Omental fat pad (tissue), 4 donors: ENCODE data around the gene EPN1. TPM values are rescaled to one million over a fixed set of nuclear protein-coding genes. Genes with fewer than 3 reads are reported as not detected.
"Not testable (repeated sequence)": the region's sequence is repeated elsewhere in the genome, so short reads cannot be mapped to it uniquely, and the experiment has no call there.

Source experiments
- ATAC-seq: fragments of 150-250 bp; one replicate; pipeline ENCODE4 v1.9.1; 2016; ENCODE audit warnings: mild to moderate bottlenecking, moderate library complexity; ENCODE audit not compliant: low FRiP score
- DNase-seq: peaks from one replicate; pipeline ENCODE4 v3.0.0-alpha.2; 2019; ENCODE audit warnings: low spot score
- total RNA-seq, 4 donors: library from RNA; depleted of rRNA; stranded (reverse); fragments of >200 nt; gene quantifications; one replicate each; pipeline ENCODE4 v1.1.0, GENCODE V29; 2016
- TF ChIP-seq, protein P1 (sequence below), 3 donors: fragments of 450-650 bp; IDR thresholded peaks; one replicate each; pipeline ENCODE4 v1.5.1; 2016 to 2017; ENCODE audit warnings: antibody characterized with exemption in 3 of 3, mild to moderate bottlenecking in 3 of 3, moderate library complexity in 2 of 3

EPN1 gene
- total RNA-seq, 4 donors from 2014 or later: 56.4 to 82.3 (median 62.0) TPM

DNA sequence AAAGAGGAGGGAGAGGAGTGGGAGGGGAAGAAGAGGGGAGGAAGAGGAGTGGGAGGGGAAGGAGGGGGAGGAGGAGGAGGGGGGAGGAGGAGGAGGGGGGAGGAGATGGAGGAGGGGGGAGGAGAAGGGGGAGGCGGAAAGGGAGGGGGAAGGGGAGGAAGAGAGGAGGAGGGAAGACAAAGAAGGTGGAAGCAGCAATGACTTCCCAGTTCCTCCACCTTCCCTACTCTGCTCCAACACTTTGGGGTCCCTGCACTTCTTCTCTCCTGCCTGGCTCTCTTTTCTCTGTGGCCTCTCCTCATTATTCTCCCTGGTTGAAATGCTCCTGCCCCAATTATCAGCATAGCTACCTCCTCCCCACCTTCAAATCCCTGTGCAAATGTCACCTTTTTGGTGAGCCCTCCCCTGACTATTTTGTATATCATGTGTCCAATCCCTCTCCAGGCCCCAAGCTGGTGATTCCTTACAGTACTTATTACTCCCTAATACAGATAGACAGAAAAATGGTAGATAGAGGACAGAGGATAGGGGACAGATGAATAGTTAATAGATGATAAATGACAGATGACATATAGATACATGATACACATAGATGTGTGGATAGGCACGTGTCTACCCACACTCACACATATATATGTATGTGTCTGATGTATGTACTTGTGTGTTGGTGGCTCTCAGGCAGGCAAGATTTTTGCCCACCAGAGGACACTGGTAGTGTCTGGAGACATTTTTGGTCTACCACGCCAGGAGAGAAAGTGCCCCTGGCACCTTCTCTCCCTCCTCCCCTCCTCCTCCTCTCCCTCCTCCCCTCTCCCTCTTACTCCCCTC is 38.0 kb downstream of the EPN1 start:
- DNase-seq (no peak), ATAC-seq (no peak)
- TF ChIP-seq, protein P1, sequence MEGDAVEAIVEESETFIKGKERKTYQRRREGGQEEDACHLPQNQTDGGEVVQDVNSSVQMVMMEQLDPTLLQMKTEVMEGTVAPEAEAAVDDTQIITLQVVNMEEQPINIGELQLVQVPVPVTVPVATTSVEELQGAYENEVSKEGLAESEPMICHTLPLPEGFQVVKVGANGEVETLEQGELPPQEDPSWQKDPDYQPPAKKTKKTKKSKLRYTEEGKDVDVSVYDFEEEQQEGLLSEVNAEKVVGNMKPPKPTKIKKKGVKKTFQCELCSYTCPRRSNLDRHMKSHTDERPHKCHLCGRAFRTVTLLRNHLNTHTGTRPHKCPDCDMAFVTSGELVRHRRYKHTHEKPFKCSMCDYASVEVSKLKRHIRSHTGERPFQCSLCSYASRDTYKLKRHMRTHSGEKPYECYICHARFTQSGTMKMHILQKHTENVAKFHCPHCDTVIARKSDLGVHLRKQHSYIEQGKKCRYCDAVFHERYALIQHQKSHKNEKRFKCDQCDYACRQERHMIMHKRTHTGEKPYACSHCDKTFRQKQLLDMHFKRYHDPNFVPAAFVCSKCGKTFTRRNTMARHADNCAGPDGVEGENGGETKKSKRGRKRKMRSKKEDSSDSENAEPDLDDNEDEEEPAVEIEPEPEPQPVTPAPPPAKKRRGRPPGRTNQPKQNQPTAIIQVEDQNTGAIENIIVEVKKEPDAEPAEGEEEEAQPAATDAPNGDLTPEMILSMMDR (IDR thresholded peaks at IDR 0.05): no peak

DNA sequence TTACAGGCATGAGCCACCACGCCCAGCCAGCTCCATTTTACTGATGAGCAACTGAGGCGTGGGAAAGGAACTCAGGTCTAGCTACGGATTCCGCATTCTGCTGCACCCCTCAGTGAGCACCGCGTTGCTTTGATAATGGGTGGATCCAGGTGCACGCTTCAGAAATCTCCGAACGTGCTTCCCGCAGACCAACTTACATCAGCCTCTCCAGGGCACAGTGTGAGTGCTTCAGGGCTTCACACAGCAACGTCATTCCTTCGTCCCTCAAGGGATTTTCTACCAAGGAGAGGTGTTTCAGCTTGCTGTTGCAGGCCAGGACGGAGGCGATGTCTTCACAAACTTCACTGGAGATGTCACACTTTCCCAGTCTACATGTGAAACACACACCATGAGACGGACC is 41.5 kb downstream of the EPN1 start:
- no peak for ATAC-seq
- DNase-seq: no peak
- TF ChIP-seq, protein P1 (IDR thresholded peaks at IDR 0.05): no peak

DNA sequence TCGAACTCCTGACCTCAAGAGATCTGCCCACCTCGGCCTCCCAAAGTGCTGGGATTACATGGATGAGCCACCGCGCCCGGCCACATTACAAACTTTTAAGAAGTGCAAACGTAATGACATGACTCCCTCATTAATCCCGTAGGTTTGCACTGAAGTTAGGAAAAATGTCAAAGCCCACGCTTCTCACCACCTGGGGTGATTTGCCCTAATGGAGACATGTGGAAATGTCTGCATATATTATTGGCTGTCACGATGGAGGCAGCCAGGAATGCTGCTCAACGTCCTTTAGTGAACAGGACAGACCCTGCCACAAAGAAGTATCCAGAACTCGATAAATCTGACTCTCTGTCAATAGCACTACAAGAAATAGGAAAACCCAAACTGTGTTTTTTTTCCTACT is 42.2 kb downstream of the EPN1 start:
- ATAC-seq (no peak), DNase-seq (no peak)
- TF ChIP-seq, protein P1 (IDR thresholded peaks at IDR 0.05): no peak

DNA sequence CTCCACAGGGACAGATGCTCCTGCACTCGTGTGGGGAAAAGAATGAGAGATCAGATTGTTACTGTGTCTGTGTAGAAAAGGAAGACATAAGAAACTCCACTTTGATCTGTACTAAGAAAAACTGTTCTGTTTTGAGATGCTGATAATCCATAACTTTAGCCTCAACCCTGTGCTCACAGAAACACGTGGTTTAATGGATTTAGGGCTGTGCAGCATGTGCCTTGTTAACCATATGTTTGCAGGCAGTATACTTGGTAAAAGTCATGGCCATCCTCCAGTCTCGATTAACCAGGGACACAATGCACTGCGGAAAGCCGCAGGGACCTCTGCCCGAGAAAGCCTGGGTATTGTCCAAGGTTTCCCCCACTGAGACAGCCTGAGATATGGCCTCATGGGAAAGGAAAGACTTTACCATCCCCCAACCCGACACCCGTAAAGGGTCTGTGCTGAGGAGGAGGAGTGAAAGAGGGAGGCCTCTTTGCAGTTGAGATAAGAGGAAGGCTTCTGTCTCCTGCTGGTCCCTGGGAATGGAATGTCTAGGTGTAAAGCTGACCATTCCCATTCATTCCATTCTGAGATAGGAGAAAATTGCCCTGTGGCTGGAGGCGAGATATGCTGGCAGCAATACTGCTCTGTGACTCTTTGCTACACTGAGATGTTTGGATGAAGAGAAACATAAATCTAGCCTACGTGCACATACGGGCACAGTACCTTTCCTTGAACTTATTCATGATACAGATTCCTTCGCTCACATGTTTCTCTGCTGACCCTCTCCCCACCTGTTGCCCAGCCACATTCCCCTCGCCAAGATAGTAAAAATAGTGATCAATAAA is 43.1 kb downstream of the EPN1 start:
- not testable (repeated sequence) for DNase-seq, ATAC-seq

DNA sequence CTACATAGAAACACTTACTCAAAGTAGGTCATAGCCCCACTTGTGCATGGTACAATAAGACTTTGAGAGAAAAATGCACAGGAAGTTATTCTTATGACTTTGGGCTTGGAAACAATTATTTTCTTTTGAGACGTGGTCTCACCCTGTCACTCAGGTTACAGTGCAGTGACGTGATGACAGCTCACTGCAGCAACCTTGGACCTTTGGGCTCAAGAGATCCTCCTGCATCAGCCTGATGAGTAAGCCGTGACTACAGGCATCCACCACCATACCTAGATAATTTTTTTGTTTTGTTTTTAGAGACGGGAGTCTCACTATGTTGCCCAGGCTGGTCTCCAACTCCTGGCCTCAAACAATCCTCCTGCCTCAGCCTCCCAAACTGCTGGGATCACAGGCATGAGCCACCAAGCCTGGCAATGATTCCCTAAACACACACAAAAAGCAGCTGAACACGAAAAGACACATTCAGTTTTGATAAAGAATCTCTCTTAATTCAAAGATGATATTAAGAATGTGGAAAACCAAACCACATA is 45.3 kb downstream of the EPN1 start:
- TF ChIP-seq, protein P1 (IDR thresholded peaks at IDR 0.05): no peak
- DNase-seq: no peak
- ATAC-seq: no peak

DNA sequence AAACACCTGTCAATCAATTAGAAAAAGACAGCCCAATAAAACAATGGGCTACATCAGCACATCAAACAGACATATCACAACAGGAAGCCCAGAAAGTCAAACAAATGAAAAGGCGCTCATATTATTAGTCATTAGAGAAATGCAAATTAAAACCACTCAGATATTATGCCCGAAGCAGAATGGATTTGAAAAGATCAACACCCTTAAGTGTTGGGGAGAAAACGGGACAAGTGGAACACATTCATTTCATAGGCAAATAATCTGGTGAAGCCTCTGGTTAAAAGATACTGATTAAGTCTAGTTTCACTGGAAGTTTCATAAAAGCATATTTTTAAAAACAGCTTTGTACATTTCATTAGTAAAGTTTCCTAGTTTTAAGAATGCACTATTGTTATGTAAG is 45.8 kb downstream of the EPN1 start:
- DNase-seq (no peak), ATAC-seq (no peak)
- TF ChIP-seq, protein P1 (IDR thresholded peaks at IDR 0.05): no peak

DNA sequence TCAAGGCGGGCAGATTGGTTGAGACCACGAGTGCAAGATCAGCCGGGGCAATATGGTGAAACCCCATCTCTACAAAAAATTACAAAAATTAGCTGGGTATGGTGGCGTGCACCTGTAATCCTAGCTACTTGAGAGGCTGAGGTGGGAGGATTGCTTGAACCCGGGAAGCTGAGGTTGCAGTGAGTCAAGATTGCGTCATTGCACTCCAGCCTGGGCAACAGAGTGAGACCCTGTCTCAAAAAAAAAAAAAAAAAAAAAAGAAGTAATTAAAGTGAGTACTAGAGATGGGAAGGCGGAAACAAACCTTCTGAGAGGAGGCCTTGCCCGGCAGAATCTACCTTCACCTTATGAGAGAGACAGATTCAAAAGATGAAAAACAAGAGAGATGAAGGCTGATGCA is 48.5 kb downstream of the EPN1 start:
- DNase-seq (no peak), ATAC-seq (no peak)
- TF ChIP-seq, protein P1 (IDR thresholded peaks at IDR 0.05): no peak

DNA sequence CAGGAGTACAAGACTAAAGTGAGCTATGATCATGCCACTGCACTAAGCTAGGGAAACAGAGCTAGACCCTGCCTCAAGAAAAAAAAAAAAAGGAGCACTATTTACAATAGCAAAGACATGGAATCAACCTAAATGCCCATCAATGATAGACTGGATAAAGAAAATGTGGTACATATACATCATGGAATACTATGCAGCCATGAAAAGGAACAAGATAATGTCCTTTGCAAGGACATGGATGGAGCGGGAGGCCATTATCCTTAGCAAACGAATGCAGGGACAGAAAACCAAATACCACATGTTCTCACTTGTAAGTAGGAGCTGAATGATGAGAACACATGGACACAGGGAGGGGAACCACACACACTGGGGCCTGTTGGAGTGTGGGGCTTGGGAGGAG is 55.4 kb downstream of the EPN1 start:
- not testable (repeated sequence) for DNase-seq, ATAC-seq
